HG02884 (cell line): ENCODE results near the gene PRMT7.

Experiments used
- ATAC-seq: cut with Tn5 transposase; IDR thresholded peaks from one replicate; pipeline ENCODE4 v1.9.1; 2021; ENCODE audit warnings: mild to moderate bottlenecking, moderate library complexity; ENCODE audit not compliant: unreplicated experiment

The PRMT7 gene

DNA sequence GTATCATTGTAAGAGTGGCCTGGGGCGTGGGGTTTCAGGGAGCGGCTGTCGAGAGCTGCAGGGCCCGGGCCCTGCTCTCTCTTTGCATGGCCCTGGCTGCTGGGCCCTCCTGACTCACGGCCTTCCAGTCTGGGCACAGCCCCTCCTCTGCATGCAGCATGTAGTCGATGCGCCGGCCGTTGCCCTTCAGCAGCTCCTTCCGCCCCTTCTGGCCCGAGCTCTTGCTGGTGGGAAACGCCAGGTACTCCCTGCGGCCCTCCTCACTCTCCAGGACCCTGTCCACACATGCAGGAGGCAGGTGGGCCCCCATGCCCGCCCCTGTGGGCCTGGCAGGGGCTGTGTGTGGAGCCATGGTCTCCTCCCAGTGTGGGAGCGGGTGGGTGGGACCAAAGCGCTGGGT is 50.7 kb downstream of the PRMT7 start:
- ATAC-seq = no peak

- no peak for ATAC-seq
Measured at GRCh38 chr16:68362262-68362913, 51.6 kb downstream of the PRMT7 start.

GRCh38 chr16:68362947-68363657 is 52.3 kb downstream of the PRMT7 start:
- no peak for ATAC-seq

DNA sequence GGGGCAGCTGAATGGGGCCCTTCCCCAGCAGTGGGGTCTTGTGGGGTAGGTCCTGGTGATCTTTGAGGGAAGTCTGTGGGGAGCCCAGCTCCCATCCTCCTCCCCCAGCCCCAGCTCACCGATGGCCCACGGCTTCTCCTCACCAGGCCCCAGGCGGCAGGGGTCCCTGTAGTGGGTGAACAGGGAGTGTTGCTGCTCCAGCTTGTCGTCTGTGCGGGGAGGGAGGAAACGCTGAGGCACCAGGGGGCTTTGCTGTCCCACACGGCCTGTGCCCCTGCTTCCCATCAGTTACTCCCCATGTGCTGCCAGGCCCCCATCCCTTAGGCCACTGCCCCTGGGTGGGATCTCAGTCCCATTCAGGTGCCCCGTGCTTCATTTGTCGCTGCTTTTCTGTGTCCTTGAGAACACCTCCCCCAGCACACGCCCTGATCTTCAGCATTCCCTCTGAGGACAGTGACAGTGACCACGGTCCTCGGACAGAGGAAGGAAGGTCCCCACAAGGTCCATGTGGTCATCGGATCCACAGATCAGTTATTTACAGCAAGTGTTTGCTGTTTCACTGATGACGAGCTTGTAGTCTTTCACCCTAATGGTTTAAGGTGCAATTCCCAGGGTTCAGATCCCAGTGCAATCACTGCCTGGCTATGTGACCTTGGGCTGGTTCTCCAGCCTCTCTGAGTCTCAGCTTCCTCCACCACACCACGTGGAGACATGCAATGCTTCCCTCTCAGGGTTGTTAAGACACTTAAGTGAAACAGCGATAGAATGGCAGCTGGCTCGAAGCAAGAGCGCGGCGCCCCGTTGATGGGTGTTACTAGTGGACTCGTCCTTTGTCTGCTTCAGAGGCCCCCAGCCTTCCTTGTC is 53.1 kb downstream of the PRMT7 start:
- no peak for ATAC-seq

DNA sequence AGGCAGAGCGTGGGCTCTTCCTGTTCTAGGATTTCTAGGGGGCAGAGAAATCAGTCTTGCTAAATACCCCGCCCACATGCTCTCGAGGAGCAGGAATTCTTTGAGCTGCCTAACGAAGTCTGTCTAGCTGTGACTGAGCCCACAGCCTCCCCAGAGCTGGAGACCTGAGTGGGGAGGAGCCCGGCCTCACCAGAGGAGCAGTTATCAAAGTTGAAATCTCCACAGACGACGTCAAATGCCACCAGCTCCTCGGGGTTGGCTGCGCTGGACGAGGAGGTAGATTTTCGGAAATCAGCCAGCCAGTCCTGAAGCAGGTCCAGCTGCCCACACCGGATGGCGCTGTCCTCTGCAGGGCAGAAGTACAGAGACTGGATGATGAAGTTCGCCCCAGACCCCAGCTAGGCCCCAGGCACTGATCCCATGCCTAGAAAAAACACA is 53.8 kb downstream of the PRMT7 start:
- ATAC-seq = no peak

DNA sequence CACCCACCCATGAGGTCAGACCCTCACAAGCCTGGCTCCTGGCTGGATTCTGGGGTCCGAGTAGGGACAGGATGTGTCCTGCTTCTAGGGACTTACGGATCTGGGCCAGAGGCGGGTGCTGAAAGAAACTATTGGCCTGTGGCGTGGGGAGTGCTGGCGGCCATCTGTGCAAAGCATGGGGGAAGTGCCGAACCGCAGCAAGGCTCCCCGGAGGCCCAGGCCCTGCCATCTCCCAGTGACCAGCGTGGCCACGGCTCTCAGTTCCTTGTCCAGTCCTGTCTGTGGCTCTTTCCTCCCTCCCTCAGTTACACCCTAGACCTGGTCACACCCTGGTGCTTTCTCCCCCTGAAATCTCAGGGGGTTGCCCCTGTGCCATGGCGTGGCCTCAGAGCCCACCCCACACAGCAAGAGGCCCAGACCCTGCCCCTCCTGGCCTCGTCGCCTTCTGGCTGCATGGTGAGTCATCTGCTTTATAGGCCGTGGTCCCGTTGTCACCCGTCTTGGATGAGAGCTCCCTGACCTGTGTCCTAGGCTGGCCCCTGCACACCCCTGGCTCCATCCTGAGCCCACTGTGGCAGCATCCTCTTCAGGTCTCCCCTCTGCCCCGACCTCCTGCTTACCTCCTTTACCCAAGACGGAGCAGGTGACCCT is 54.5 kb downstream of the PRMT7 start:
- ATAC-seq = no peak

GRCh38 chr16:68366062-68366461 is 55.2 kb downstream of the PRMT7 start:
- no peak for ATAC-seq

DNA sequence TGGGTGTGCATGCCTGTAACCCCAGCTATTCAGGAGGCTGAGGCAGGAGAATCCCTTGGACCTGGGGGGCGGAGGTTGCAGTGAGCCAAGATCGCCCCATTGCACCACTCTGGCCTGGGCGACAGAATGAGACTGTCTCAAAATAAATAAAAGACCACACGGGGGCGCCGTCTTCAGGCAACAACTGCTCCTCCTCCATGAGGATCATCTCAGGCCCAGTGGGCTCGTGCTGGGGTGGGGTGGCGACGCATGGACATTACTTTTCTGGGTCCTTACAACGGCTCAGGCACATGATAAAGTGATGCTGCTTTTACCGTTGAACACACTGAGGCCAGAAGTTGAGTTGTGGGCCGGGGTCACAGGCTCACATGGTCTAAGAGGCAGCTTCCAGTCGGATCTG is 56.2 kb downstream of the PRMT7 start:
- no peak for ATAC-seq

- ATAC-seq = no peak
Measured at GRCh38 chr16:68367440-68367839, 56.6 kb downstream of the PRMT7 start.

DNA sequence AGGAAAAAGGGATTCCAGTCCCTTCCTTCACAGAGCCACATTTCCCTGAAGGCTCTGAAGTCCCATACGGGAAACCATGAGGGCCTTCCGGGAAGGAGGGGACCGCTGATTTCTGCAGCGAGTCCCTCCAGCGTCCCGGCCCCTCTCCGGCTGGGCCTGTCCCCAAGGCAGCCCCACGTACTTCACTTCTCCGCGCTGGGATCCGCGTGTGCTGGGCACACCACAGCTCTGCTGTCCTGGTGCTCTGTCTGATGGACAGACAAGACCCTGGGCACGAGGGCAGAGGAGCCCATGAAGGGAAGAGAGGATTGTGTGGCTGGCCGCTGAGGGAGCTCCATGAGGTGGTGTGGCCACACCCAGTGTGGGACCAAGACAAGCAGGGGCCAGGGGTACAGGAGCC is 57.1 kb downstream of the PRMT7 start:
- no peak for ATAC-seq

DNA sequence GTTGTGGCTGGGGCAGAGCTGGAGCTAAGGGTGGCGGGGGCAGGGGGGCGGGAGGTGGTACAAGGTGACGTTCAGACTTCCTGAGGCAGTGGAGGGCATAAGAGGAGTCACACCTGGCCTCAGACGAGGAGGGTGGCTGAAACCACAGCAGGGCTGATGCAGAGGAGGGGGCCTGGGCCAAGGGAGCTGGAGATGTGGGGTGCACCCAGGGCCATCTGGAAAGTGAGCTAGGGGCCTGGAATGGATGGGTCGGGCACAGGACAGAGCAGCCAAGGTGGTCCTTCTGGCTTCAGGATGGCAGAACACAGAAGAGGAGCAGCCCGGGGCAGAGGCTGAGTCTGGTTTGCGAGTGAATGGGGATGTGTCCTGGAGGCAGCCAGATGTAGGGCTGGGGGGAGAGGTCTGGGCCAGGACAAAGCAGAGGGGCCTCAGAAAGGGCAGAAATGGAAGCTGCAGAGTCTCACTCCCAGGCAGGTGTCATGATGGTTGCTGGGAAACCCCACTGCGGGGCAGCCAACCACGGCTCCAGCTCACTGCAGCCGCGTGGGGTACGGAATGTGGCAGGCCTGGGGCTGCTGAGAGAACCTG is 57.6 kb downstream of the PRMT7 start:
- ATAC-seq = no peak

DNA sequence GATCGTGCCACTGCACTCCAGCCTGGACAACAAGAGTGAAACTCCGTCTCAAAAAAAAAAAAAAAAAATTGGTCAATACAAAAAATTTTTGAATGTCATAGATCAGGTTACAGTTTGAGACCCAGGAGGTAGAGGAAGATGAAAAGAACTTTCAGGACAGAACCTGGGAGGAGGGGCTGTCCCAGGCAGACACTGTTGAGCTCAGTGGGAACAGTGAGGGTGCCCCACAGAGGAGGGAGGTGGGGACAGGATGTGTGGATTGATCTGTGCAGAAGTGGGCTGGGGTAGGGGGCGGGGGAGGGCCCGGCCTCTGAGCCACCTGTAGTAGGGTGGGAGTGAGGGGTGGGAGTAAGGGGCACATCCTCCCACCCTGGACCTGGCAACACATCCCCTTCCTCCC is 58.3 kb downstream of the PRMT7 start:
- no peak for ATAC-seq

- ATAC-seq = no peak
Measured at GRCh38 chr16:68369697-68370580, 59.1 kb downstream of the PRMT7 start.

- no peak for ATAC-seq
Measured at GRCh38 chr16:68370581-68371275, 59.9 kb downstream of the PRMT7 start.

- ATAC-seq = no peak
Measured at GRCh38 chr16:68371276-68371651, 60.4 kb downstream of the PRMT7 start.

- no peak for ATAC-seq
Measured at GRCh38 chr16:68371706-68372380, 61.0 kb downstream of the PRMT7 start.

DNA sequence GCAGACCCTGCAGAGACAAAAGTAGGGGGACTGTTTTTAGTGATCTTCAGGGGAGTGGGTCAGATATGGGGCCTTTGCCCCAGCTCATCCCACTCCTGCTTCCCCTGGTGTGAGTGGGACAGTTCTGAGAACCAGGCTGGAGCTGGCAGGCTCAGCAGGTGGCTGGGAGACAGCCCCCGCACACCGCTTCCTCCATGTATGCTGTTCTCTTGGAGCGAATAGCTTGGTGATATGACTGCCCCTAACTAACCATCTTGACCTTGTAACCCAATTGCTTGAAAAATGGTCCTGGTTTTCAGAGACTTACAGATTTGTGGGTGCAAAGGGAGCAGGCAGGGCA is 61.5 kb downstream of the PRMT7 start:
- no peak for ATAC-seq

DNA sequence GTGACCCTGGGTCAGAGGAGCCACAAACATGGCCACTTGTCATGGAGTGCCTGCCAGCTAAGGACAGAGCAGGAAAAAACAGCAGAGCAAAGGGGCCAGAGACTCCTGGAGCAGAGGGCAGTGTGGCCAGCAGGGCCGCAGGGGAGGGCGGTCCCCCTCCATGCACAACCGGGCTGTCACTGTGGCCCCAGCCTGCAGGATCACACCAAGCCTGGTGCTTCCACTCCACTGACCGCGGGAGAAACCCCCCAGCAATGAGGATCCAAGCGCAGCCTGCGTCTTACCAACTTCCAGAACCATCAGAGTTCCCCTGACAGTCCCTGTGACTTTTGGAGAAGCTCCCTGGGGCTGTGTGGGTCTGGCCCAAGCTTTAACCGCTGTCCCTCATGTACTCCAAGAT is 62.0 kb downstream of the PRMT7 start:
- ATAC-seq = no peak
